Mesenteric fat pad (tissue), 1 donor: Measurements from ENCODE around the gene UST. TPM values are rescaled to one million over a fixed set of nuclear protein-coding genes. Genes with fewer than 3 reads are reported as not detected.
"Not testable (repeated sequence)": the region's sequence is repeated elsewhere in the genome, so short reads cannot be mapped to it uniquely, and the experiment has no call there.

Experiments
- DNase-seq: peaks from one replicate; pipeline ENCODE4 v3.0.0-alpha.2; 2020; ENCODE audit warnings: low spot score
- total RNA-seq: library from RNA; stranded (reverse); fragmentation: NEBNext Ultra II Directional; extraction: Animal tissue kit (Norgen Biotek cat#: 25700); gene quantifications from one replicate; pipeline ENCODE4 v1.2.1, GENCODE V29; 2021
- donor health status: DM: yes; HTN: yes; CAD: no.

The UST gene
- total RNA-seq, 1 donor from 2014 or later: 5.2 TPM

DNA sequence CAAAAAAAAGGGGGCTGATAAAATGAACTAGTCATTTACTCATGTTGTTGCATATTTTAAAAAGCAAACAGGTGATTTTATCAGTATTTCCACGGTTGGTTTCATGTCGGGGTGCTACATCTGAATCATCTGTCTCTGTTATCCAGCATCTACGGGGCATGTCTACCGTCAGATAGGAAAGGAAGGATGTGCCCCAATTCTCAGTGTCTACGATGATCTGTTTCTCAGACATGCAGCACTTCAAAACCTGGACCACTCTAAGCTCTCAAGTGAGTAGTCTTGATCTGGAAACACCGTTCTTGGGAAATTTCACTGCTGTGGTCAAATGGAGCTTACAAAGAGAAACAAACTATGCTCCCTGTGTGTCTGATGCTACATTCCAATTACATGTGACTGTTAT, 330.4 kb downstream of the UST start:
- no peak for DNase-seq

DNA sequence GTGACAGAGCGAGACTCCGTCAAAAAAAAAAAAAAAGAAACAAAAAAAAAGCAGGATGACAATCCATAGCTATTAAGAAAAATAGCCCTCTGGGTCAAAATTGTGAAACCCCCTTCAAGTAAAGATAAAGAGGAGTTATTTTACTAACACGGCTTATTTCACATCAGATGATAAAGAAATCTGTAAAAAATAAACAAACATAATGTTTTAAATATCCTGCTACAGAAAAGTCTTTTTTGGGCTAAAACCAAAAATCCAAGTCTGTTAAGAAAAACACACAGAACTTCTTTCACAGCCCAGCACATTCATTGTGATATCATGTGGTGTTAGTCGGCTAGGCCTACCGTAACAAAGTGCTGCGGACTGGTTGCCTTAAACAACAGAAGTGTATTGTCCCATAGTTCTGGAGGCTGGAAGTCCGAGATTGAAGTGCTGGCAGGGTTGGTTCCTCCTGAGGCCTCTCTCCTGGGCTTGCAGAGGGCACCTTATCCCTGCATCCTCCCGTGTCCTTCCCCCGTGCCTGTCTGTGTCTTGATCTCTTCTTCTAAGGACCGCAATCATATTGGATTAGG, 331.5 kb downstream of the UST start:
- no peak for DNase-seq

DNA sequence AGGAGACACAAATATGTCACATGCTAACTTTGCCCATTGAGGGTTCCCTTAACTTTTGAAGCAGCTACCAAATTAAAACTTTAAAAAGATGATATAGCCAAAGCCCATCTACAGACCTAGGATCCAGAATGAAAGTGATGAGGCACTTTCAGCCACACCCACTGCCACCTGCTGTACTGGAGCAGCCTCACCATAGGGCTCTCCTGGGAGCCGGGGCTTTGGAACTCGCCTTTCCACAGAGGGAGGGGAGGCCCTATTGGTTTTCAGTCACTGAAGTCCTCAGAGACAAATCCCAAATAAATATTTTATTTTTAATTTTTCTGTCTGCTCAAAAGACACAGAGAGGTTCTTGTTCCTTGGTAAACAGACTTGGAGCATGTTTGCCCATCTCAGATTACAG, 332.6 kb downstream of the UST start:
- no peak for DNase-seq

DNA sequence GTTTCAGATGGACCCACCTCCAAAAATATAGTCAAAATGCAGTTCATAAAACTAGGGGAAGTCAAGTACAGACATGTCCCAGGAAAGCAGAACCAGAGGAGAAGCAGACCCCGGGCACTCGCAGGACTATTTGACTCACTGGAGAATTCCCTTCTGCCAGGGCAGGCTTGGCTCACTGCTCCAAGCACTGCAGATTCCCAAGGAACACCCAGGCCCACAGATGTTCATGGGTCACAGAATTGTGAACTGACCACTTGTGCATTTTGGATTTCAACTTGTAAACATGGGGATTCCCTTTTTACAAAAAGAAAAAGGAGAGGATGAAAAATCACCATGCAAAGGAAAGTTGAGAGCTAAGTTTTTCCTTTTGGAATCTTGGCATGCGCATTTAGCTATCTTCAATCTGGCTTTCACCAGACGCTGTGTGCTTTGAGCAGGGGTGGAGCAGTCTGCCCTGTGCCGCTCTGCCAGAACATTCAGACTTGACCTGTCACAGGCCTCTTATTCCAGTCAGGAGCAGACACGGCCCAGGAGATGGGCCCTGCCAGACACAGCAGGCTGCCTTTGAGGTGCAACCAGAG, 333.2 kb downstream of the UST start:
- DNase-seq: no peak

DNA sequence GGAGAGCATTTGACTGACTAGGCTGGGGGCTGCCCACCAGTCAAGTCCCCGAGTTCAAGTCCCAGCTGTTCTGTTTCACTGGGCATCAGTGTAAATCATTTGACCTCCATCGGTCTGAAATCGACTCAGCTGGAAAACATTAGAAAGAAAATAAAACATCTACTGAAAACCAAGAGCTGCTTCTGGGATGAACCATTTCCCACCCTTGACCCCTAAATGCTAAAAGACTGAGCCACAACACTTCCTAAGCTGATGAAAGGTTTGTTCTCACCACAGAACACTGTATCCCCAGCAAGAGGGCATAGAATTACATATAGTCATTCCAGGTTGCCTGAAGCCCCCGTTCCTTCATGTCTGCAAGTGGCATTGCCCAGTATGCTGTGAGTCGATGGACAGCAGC, 333.7 kb downstream of the UST start:
- no peak for DNase-seq

DNA sequence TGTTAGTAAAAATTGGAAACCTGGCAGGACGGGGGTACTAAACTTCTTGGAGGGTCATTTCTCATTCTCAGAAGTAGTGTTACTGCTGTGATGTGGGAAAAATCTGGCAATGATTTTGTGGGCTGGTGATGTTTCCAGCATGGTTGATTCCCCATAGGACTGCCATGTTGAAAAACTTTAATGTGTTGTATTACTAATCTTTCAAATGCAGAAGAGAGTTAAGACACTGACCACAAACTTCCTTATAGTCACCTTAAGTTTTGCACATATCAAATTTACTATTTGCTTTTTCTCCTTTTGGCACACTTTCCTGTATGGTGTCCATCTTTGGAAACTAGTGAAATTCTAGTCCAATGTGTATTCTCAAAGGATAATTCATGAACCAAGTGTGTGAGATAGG, 334.5 kb downstream of the UST start:
- DNase-seq: no peak

DNA sequence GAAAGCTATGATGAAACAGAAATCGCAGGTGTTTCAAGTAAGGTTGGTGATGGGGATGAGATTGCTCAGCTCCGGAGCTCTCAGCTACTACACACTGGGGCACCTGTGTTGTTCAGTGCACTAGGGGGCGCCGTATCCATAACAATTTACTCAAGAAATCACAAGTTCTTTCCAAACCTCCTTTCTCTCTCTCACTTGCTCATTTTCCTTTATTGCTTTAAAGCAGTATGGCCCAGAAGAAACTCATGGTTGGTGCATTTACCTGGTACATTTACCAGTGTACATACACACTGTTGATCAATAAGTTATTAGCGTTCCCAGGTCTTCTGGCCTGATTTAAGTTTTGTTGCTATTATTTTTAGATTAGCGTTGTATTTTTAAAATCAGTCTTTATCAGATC, 335.5 kb downstream of the UST start:
- no peak for DNase-seq

DNA sequence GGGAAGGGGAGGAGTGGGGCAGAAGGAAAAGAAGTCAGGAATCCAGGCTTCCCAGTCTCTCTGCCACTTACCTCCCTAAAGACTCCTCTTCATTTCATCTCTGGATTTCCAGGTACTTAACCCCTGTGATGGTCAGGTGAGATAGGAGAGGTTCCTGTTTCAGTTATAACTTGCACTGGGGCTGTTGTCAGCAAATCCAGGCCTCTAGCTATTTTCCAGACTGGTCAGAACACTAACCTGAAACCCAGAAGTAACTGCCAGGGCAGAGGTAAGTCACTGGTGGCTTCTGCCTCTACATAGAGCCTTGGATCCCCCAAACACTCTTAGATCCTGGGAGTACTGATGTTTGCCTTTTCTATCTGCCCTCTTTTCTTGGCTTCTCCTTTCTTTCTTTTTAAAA, 337.2 kb downstream of the UST start:
- no peak for DNase-seq

DNA sequence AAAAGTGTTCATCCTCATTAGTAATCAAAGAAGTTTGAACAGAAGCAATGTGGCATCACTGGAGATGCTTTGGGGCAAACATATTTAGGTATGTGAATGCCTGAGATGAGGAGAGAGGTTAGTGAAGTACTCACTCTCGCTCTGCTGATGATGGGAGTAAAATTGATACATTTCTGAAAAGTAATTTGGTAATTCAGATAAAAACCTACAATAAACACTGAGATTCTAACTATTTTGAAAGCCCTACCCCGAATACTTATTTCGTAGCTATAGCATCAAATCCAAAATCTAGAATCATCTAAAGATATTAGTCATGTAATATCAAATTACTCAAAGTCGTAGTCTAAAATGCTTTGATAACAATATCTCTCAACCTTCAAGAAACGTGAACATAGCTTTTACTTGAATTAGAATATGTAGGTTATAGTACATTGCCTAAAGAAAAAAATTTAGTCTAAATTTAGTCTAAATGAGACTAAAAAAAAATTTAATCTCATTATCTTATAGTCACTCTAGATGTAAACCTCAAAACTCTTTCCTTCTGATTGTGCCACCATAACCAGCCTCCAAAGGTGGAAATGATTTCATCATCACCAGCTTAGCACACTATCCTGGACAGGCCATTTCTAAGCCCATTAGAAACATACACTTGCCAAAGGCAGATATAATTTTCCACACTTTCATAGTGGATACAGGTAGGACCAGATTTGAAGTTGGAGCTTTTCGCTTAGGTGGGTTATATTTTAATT, 338.2 kb downstream of the UST start:
- no peak for DNase-seq

DNA sequence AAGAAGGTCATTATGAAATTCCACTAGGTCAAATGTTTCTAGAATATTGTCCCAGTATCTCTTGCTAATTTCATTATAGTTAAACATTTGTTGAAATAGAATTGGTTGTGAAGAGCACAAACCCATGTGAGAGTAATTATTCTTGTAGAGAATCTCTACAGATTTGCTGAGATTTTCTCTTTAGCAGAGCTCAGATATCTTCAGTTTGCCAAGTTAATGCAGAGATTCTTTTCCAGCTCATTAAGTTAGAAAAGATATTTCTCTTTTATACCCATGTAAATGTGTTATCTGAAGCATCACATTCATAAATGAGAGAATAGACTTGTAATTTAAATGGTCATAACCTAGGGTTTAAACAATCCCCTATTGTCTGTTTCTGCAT, 338.7 kb downstream of the UST start:
- DNase-seq: no peak

DNA sequence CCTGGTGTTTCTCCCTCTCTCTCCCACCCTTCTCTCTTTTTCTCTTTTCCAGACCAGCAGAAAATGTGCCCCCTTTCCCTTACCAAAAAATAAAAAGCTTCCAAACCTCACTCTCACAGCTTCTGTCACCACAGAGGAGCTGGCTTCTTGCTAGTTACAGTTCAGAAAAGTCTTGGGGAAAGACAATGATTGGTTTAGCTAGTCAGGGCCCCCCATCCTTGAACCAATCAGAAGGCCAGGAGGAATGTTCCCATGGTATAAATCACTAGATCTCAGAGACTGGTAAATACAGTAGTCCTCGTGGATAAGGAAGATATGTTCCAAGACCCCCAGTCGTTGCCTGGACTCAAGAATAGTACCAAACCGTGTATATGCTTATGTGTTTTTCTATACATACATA, 339.5 kb downstream of the UST start:
- no peak for DNase-seq

DNA sequence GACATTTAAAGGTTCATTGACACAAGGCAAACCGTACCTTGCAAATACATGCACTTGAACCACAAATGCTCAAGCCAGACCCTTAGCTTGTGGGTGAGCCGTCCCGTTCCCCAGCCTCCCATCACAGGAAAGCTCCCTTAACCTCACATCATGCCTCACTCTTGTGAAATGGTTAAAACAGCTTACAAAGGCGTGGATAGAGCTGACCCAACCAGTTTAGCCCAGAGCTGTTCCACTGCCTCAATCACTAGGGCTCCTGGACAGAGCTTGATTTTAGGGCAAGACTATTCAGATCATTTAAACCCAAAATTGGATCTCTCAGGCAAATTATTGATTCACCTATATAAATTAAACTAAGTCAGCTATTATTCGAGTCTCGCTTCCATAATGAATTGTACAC, 341.1 kb downstream of the UST start:
- no peak for DNase-seq

DNA sequence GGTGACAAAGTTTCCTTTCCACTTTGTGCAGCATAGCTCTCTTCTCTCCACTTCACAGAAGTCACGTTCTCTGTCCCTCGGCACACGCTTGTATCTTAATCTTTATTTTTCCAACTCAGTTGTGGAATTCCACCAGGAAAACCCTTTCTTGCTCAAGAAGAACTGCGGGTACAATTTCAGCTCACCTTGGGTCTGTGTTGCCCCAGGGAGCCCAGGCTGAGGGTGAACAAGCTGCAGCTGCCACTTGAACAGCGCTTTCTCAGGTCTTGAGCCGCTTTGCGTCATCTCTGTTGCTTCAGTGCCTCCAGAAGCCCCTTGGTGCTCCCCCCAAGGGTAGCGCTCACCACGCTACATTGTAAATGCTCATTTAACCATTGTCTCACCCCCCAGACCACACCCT, 341.5 kb downstream of the UST start:
- DNase-seq: no peak

DNA sequence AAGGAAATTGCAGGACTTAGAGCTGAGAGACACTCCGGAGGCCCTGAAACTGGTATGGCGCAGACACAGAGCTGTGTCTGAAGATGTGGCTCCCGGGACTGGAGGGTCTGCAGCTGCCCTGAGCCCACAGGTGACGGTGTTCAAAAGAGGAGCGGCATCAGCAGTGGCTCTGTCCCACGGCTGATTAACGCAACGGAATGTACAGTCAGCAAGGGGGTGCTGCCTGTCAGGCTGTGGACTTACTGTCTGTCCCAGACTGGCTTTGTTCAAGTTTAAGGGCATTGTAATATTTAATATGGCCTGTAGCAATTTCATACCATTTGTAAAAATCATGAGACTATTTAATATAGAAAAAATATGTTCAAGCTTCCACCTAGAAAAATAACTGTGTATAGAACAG, 342.7 kb downstream of the UST start:
- DNase-seq: no peak

DNA sequence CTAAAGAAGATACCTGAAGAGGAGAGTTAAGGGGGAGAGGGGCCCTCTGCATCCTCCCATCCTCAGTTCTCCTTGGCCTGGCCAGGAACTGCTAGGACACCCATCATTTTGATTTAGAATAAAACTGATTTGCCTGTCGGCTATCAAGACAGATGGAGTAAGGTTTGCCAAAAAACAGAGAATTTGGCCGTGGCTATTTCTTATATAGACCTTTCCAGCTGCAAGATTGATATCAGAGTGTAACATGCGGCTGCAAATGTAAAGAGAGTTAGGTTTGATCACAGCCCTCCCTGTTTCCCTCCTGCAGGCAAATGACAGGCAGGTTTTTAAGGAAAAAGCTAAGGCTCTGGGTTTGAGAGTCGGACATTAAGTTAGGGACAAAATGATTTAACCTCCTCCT, 344.1 kb downstream of the UST start:
- DNase-seq: no peak

DNA sequence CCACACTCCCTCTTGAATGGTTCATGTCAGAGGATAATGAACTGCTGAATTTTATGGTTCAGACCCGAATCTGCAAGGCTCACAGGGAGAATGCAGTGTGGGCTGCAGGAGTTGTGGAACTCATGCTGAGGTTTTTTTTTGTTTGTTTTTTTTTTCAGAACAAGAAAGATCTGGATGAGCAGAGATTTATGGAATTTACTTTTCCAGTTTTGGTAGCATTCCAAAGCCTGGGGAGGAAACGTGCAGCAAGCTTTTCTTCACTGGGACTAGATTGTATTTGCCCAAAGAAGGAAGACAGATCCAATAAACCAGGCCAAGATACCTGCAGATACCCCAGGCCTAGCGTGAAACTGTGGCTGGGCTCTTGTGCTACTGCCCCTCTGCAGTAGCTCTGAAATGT, 346.8 kb downstream of the UST start:
- DNase-seq: no peak

DNA sequence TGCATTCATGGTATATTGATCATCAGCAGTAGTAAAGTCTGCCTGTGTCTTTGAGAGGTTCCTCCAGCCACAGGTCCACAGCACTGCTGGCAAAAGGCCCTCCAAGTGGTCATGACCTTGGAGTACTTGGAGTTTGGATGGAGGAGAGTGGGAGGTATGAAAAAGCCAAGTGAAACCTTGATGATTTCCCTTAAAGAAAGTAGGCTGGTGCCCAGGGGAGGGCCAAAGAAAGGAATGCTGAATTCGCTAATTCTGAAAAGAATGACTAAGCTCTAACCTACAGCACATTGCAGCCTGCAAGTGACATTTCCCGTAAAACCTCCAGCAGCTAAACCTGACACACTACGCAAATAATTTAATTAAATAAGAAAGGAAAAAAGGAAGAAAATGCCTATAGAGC, 347.3 kb downstream of the UST start:
- no peak for DNase-seq

DNA sequence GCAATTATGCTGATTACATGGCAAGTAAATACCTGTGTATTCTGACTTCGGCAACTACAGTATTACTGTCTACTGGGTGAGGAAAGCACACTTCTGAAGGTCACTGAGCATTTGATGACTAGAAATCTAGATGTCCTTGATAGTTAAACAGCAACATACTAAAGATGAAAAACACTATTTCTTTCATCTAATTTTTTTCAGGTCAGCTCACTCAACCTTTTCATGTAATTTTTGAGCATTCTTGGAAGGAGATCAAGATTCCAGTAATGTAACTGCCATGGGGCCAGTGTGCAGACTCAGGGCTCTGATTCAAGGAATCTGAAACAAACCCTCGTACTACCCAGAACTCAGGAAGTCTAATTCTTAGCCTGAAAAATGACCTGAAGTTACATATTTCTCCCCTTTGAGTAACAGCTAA, 348.1 kb downstream of the UST start:
- DNase-seq: no peak

DNA sequence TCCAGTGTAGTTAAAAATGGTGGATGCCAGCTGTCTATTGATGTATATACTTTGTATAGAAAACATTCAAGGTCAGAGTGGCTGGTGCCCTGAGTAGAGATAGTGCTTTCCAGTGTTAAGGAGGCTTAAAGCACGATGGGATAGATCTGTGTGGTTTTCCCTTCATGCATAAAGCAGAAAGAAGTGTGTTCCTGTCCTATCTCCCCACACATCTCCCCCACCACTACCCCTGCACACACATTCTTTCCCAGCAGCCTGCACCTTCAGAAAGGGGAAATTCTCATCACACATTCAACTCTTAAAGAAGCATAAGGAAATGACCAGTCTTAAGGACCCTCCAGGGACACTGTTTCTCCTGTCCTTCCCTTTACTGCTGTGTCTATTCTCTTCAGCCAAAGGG, 349.0 kb downstream of the UST start:
- no peak for DNase-seq

DNA sequence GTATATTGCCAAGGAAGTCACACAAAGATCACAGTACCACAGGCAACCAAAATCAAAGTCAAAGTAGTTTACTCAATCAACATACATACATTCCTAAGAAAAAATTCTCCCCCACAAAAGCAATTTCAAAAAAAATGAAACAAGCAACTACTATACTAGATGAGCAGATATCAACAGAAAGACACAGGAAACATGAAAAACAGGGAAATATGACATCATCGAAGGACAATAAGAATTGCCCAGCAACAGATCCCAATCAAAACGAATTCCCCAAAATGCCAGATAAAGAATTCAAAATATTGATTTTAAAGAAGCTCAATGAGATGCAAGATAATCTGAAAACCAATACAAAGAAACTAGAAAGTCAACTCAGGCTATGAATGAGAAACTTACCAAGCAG, 351.0 kb downstream of the UST start:
- DNase-seq: no peak

DNA sequence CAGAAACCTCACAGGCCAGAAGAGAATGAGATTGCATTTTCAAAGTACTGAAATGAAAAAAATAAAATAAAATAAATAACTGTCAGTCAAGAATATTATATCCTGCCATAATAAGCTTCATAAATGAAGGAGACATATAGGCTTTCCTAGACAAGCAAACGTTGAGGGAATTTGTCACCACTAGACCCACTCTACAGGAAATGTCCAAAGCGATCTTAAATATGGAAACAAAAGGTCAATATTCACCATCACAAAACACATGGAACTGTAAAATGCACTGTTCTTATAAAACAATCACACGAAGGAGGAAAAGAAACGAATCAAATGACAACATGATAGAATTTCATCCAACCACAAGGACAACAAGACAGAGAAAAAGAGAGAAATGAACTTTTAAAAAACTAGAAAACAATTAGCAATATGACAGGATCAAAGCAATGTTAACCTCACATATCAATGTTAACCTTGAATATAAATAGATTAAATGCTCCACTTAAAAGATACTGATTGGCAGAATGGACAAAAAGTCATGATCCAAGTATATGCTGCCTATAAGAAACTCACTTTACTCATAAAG, 352.0 kb downstream of the UST start:
- no peak for DNase-seq

DNA sequence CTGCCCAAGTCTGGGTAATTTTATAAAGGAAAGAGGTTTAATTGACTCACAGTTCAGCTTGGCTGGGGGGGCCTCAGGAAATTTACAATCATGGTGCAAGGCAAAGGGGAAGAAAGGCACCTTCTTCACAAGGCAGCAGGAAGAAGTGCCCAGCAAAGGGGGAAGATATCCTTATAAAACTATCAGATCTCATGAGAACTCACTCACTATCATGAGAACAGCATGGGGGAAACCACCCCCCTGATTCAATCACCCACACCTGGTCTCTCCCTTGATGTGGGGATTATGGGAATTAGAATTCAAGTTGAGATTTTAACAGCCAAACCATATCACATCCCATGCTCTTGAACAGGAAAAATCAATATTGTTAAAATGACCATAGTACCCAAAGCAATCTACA, 355.5 kb downstream of the UST start:
- no peak for DNase-seq

DNA sequence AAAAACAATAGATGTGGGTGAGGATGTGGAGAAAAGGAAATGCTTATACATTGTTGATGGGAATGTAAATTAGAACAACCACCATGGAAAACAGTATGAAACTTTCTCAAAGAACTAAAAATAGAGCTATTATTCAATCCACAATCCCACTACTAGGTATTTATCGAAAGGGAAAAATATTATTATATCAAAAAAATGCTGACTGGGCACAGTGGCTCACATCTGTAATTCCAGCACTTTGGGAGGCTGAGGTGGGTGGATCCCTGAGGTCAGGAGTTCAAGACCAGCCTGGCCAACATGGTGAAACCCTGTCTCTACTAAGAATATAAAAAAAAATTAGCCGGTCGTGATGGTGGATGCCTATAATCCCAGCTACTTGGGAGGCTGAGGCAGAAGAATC, 357.1 kb downstream of the UST start:
- DNase-seq: not testable (repeated sequence)
